NCI-H2196 treated with DMSO at 0.1 percent for 48 hours (cell line): ENCODE data around the gene PMS2.
"Not testable (repeated sequence)": the region's sequence is repeated elsewhere in the genome, so short reads cannot be mapped to it uniquely, and the experiment has no call there.

Experiments used
- DNase-seq: peaks from one replicate; lab custom pipeline; 2025; ENCODE audit not compliant: unreplicated experiment; lab: John Stamatoyannopoulos, UW

The PMS2 gene

GRCh38 chr7:5930290-5930689, 78.6 kb downstream of the PMS2 start:
- not testable (repeated sequence) for DNase-seq

GRCh38 chr7:5926263-5926870, 82.5 kb downstream of the PMS2 start:
- not testable (repeated sequence) for DNase-seq

GRCh38 chr7:5924630-5925029, 84.2 kb downstream of the PMS2 start:
- DNase-seq: not testable (repeated sequence)

- not testable (repeated sequence) for DNase-seq
Observed at GRCh38 chr7:5924180-5924579, 84.7 kb downstream of the PMS2 start.
